H7 (cell line): ENCODE data around the gene INSL3. TPM values are rescaled to one million over a fixed set of nuclear protein-coding genes. Genes with fewer than 3 reads are reported as not detected.

ENCODE experiments used
- DNase-seq: peaks from one replicate; pipeline ENCODE4 v3.0.0; 2012
- H3K27me3 ChIP-seq: 2 replicates; pipeline ENCODE4 v1.6.0; 2011; ENCODE audit warnings: mild to moderate bottlenecking, low read length; ENCODE audit not compliant: control insufficient read depth, insufficient read depth
- H3K36me3 ChIP-seq: replicated peaks from 2 replicates; pipeline ENCODE4 v1.5.1; 2011; ENCODE audit warnings: low read length; ENCODE audit not compliant: control insufficient read depth, insufficient read depth
- H3K4me3 ChIP-seq: 2 replicates; pipeline ENCODE4 v1.5.1; 2011; ENCODE audit warnings: low read depth, mild to moderate bottlenecking, control low read depth, low read length, moderate library complexity; ENCODE audit not compliant: insufficient read depth
- total RNA-seq: library from RNA; depleted of rRNA; stranded (reverse); fragments of >200 nt; shearing (Covaris generic); gene quantifications from 2 replicates; pipeline ENCODE4 v1.2.3, GENCODE V29; 2014

INSL3 gene
- total RNA-seq, 1 experiment from 2014 or later, result not detected

DNA sequence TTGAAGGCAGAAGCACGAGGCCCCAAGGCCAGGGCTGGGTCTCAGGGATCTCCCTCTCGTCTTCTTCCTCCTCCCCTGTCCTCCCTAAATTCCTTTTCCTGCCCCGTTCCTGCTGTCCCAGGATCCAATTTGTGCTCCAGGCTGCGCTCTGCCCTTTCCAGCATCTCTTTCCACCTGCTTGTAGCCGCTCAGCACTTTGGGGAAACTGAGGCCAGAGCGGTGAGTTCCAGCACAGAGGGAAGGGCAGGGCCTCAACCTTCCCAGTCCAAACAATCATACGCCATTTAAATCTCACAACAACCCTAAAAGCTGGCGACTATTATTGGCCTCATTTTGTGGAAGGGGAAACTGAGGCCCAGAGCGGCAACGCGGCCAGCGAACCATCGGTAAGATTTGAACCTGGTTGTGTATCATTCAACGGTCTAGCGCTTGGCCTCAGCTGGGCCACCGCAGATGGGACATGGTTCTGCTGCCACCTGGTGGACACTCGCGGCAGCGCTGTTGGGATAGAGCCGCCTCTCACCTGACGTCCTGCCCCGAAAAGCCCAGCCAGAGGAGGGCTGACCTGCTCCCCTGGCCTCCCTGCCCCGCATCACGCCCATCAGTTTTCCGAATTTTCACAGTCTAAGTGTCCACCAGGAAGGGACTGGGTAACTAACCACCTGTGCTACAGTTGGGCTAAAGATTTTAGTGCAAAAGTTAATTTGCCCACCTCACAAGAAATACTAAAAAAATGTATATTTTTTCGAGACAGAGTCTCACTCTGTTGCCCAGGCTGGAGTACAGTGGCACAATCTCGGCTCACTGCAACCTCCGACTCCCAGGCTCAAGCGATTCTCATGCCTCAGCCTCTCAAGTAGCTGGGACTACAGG lies 34.2 kb upstream of the INSL3 start:
- Histone ChIP-seq H3K27me3 (no peaks in the 10 kb centered on the region), H3K4me3 (no peak overlapping the region), H3K36me3 (no peaks in the 10 kb centered on the region)
- peak; percentile 94 for DNase-seq

DNA sequence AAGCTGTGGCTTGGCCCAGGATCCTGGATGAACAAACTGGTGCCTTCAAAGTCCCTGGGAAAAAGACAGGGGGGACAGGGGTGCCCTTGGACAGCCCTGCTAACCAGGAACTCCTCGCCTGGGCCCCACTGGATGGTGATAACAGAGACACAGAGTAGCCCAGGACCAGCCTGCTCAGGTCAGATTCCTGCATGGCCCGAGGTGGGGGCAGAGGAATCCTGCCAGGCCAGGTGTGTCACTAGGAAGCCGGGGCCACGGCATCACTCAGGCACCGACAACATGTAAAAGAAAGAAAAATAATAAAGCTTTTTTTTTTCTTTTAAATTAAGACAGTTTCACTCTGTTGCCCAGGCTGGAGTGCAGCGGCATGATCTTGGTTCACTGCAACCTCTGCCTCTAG lies 32.7 kb upstream of the INSL3 start:
- no peaks in the 10 kb centered on the region for H3K36me3 ChIP-seq
- DNase-seq, result no peak
- H3K4me3 ChIP-seq, result no peak overlapping the region
- H3K27me3 ChIP-seq, result no peaks in the 10 kb centered on the region

DNA sequence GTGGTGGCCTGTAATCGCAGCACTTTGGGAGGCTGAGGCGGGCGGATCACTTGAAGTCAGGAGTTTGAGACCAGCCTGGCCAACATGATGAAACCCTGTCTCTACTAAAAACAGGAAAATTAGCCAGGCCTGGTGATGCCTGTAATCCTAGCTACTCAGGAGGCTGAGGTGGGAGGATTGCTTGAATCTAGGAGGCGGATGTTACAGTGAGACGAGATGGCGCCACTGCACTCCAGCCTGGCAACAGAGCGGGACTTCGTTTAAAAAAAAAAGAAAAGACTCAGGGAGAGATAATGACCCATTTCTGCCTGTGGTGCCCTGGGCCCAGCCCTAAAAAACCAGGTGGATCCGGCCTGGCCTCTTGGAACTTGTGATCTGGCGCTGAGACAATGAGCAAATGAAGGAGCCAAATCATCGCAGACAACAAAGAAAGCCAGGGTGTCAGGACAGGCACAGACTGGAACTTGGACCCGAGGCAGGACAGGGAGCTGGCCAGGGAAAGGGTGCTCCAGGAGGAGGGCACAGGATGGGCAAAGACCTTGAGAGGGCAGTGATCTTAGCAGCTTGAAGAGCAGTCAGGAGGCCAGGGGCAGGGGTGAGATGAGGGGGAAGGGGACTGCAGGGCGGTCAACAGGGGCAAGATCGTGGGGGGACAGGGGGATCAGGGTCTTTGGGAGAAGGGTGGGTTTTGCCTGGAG lies 27.4 kb upstream of the INSL3 start:
- DNase-seq, result no peak
- Histone ChIP-seq H3K36me3 (no peaks in the 10 kb centered on the region), H3K27me3 (peaks cover 5% of the 10 kb centered on the region)

DNA sequence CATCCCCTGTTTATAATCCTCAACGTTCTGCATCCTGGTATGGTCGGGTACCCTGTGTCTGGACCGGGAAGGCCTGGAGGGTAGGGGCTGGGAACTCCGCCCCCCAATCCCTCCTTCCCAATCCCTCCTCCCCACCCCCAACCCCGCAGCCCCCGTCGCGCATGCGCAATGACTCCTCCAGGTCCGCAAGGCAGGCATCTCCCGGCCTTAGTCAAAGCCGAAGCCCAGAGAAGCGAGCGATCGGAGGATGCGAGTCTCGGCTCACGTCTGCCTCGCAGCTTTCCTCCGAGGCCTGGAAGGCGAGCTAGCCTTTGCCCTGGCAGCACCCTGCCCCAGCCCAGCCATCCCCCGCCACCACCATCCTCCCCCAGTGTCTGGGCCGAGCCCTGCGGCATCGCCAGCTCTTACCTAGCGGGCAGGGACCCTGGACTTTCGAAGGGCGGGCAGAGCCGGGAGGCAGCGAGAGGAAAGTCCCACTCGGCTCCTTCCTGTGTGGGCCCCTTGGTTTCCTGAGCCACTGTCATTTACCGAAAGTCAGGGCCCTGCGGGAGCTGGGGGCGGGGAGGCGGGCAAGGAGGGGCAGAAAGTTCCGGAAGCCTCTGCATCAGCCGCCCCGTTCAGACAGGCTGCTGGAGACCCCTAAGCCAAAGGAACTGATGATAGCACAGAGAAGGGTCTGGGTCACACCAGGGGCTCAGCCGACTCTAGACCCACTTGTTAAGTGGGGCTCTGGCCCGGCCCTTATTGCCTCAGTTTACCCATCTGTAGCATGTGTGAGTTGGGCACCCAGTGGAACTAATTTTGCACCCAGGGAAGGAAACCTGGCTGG lies 26.4 kb upstream of the INSL3 start, which contains the start of gene JAK3:
Gene JAK3 (minus strand): TSS at position 445 of the 829 bp plus-strand sequence. CDS start 3,565 bp downstream, outside the sequence.
- H3K27me3 ChIP-seq, result peaks cover 14% of the 10 kb centered on the region
- DNase-seq, result peak; percentile 99
- H3K4me3 ChIP-seq, result peak within 1 kb of the TSS; percentile 38
- no peaks in the 10 kb centered on the region for H3K36me3 ChIP-seq

More for the DNA sequence above, 27.4 kb upstream of the INSL3 start:
- H3K4me3 ChIP-seq, result no peak overlapping the region

DNA sequence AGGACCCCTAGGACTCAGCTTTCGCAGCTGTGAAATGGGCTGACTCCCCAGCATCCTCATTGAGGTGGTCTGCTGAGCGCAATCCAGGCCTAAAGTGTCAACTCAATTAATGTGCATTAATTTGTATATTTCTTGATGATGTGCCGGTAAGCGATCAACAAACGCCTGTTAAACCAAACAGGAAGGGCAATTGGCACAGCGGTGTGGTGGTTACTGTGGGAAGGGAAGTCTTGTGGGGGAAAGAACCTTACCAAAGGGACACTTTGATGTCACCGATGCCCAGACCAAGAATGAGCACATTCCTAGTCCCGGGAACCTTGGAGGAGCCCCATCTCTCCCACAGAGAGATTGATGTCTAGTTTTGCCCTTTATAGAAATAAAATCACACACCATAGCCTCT lies 24.8 kb upstream of the INSL3 start:
- H3K36me3 ChIP-seq, result no peaks in the 10 kb centered on the region
- peaks cover 21% of the 10 kb centered on the region for H3K27me3 ChIP-seq
- no peak for DNase-seq
- H3K4me3 ChIP-seq, result no peak overlapping the region

DNA sequence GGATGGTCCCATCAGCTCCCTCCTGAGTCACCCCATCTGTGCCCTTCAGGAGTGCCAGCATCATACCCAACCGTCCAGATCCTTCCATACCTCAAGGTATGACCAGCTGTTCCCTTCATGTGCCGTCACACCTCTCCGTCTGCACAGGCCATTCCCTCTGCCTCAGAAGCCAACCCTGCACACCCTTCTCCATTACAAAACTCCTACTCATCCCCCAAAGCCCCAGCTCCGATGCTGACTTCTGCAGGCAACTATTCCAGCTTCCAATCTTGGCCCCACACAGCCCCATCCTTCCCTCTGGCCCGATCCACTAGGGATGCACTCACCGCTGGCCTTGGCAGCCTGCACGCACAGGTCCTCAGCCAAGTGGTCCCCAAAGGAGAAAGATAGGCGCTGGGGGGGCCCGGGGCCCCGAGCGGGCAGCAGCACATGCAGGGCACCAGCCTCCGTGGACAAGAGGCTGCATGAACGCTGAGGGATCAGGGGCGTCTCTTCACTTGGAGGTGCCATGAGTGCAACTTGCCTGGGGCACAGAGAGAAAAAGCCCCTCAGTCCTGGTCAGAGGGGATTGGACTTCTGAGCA lies 22.7 kb upstream of the INSL3 start:
- DNase-seq, result no peak
- H3K4me3 ChIP-seq, result no peak overlapping the region
- H3K36me3 ChIP-seq, result no peaks in the 10 kb centered on the region
- peaks cover 36% of the 10 kb centered on the region for H3K27me3 ChIP-seq

DNA sequence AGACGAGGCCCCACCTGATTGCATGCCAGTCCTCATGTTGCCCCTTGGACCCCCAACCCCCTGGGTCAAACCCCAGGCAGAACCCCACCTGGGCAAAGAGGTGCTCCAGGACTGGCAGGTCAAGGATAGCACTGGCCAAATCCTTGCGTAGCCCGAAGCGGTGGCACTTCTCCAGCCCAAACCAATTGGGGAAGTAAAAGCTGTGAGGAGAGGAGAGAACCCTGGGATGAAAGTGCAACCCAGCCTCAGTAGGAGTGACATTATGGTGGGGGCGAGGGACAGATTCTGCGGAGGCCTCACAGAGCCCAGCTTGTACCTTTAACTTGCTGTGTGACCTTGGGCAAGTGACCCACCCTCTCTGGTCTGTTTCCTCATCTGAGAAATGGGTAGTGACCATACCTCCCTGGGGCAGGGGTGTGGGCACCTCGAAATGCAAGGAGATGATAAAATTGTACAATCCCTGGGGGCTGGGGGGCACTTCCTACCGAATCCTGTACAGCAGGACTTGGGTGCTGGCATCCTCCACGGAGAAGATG lies 22.0 kb upstream of the INSL3 start:
- no peak overlapping the region for H3K4me3 ChIP-seq
- H3K27me3 ChIP-seq, result peaks cover 37% of the 10 kb centered on the region
- no peaks in the 10 kb centered on the region for H3K36me3 ChIP-seq
- DNase-seq, result no peak

DNA sequence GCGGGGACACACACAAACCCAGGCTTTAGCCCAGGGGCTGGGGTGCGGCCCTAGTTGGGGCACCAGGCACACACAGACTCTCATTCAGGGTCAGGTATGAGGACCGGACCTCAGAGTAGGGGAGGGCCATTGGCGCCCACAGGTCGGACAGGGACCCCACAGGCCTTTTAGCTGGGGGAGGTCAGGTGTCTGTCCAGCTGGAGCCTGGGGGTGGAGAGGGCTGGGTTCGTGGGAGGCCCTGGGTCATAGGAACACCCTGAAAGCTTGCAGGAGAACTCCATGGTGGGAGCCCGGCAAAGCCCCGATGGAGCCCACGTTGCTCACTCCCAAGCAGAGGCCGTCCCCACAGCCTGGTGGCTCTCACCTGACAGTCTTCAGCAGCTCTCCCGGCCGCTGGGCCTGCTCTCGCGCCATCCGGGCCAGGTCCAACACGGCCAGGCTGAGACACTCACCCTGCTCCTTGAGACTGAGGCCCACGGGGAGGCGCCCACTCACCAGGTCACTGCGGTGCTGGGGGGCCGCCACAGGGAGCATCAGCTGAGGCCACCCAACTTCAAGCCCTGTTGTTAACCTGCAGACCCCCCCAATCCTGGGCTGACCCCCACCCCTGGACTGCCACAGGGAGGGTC lies 21.5 kb upstream of the INSL3 start:
- Histone ChIP-seq H3K36me3 (no peaks in the 10 kb centered on the region), H3K4me3 (peak overlapping the region; percentile 64), H3K27me3 (peaks cover 33% of the 10 kb centered on the region)
- DNase-seq, result peak; percentile 63

DNA sequence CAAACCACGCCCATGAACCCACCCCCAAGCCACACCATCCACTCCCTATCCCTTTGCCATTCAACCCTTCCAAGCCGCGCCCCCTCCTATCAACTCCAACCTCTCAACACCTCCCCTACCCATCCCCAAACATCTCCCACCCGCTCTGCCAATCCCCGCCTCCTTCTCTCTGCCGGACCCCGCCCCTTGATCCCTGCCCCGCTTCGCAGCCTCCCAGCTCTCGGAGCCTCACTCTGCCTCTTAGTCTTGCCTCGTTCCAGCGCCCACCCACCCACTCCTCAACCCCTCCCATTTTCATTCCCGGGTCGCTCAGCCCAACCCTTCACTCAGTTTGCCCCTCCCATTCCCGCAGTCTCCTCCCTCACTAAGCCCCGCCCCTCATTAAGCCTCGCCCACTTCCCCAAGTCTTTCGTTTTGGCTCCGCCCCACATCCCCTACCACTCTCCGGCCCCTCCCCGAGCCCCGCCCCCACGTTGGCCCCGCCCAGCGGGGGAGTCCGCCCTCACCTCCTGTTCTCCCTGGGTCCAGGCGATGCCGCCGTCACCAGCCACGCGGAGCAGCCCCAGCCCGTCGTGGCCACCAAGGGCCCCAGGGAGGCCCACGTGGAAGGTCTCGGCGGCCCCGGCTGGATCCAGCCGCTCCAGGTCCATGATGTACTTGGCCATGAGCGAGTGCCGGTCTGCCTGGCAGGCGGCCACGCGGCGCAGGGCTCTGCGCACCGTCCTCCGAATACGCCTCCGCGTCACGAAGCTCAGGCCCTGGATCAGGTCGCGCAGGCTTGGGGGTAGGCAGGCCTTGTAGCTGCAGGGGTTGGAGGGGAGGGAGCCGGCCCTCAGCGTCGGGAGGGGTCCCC lies 20.7 kb upstream of the INSL3 start:
- Histone ChIP-seq H3K36me3 (no peaks in the 10 kb centered on the region), H3K27me3 (peaks cover 33% of the 10 kb centered on the region), H3K4me3 (peak overlapping the region; percentile 64)
- peak; percentile 100 for DNase-seq

DNA sequence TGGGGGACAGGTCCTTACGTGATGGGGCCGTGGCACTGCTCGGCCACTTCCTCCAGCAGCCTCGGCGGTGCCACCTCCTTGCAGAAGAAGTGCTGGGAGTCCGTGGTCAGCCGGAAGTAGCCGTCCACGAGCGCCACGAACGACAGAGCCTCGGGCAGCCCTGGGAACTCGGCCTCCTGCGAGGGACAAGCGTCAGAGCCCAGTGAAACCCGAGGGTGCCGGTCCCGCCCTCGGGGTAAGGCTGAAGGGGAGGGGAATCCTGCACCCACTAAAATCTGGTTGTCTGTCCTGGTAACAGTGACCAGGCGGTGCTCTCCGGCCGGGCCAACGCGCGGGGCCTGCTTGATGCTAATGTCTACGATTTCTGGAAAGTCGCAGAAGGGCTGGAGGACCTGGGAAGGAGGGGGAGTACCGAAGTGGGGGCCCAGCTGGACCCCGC lies 20.1 kb upstream of the INSL3 start:
- Histone ChIP-seq H3K4me3 (peak overlapping the region; percentile 50), H3K27me3 (peaks cover 33% of the 10 kb centered on the region), H3K36me3 (no peaks in the 10 kb centered on the region)
- DNase-seq, result no peak

DNA sequence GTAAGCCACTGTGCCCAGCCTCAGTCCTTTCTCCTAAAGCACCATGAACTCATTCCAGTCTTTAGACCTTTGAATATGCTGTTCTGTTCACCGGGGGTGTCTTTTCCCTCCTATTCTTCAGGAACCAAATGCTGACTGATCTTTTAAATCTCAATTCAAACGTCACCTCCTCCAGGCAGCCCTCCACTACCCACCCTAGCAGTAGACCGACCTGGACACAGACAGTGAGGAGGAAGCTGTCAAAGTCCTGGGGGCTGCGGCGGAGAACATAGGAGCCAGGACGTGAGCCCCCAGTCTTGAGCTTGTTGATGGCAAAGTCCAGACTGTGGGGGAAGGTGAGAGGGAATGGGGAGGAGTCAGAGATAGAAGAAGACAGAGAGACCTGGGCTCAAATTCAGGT lies 18.7 kb upstream of the INSL3 start:
- H3K27me3 ChIP-seq, result peaks cover 33% of the 10 kb centered on the region
- H3K36me3 ChIP-seq, result no peaks in the 10 kb centered on the region
- DNase-seq, result no peak
- H3K4me3 ChIP-seq, result no peak overlapping the region

DNA sequence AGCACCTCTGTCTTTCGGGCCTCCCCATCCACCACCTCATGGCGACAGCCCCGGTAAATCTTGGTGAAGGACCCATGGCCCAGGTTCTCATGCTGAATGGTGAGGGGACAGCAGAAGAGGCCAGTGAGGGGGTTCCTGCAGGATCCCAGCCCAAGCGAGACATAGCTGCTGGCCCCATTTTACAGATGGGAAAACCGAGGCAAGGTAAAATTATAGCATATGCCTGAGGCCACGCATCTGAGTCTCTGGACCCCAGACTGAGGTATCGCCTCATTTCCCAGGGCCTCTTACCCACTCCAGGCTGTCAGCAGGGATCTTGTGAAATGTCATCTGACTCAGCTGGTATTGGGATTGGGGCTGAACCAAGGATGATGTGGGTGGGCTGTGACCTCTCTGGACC lies 16.7 kb upstream of the INSL3 start:
- Histone ChIP-seq H3K4me3 (no peak overlapping the region), H3K36me3 (no peaks in the 10 kb centered on the region), H3K27me3 (peaks cover 27% of the 10 kb centered on the region)
- no peak for DNase-seq

DNA sequence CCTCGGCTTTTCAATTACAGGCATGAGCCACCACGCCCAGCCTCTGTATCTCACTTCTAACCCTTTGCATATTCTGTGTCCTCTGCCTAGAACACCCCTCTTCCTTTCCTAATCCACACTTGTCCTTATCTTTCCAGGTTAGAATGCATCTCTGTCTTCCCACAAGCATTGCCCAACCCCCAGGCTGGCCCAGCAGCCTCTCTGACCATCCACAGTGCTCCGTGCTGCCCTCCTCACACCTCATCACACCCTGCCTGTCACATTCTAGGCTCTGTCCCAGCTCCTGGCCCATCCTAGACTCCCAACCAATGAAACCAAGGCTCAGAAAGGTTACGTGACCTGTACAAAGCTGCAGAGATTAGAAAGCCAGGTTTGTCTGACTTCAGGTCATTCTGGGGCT lies 15.2 kb upstream of the INSL3 start:
- Histone ChIP-seq H3K27me3 (peaks cover 31% of the 10 kb centered on the region), H3K36me3 (no peaks in the 10 kb centered on the region), H3K4me3 (no peak overlapping the region)
- no peak for DNase-seq
